Mucosa of gallbladder (tissue), 1 donor: ENCODE results near the gene DLEC1. TPM values are rescaled to one million over a fixed set of nuclear protein-coding genes. Genes with fewer than 3 reads are reported as not detected.
A peak's percentile ranks its signal among the peaks of the same experiment; 100 is the strongest.

ENCODE experiments used
- DNase-seq: peaks from one replicate; pipeline ENCODE4 v3.0.0-alpha.2; 2020; ENCODE audit warnings: low spot score
- total RNA-seq: library from RNA; stranded (reverse); gene quantifications from one replicate; pipeline ENCODE4 v1.2.1, GENCODE V29; 2021
- donor health status: DM: no; HTN: no; CAD: no.

The DLEC1 gene
- 4.7 TPM for total RNA-seq

- peak; percentile 79 for DNase-seq
These were observed at the start of gene DLEC1 for GRCh38 chr3:38039101-38039898. Gene DLEC1, plus strand, starts transcription at chr3:38039208. Its CDS starts 18 bp downstream, at chr3:38039226.

GRCh38 chr3:37989821-37990480 lies 49.1 kb upstream of the DLEC1 start:
- DNase-seq: no peak

GRCh38 chr3:37990527-37990926 lies 48.5 kb upstream of the DLEC1 start, which contains the start of gene VILL:
Gene VILL, plus strand, starts transcription at chr3:37990786. Its CDS starts 2,887 bp downstream, at chr3:37993673.
- DNase-seq: peak; percentile 85

- DNase-seq: no peak
These were observed 47.9 kb upstream of the DLEC1 start for GRCh38 chr3:37991109-37991508.

GRCh38 chr3:37991823-37992222 lies 47.2 kb upstream of the DLEC1 start:
- no peak for DNase-seq

- DNase-seq: peak; percentile 90
These were observed 46.5 kb upstream of the DLEC1 start for GRCh38 chr3:37992271-37993066.

GRCh38 chr3:37993067-37993455 lies 45.9 kb upstream of the DLEC1 start:
- no peak for DNase-seq

GRCh38 chr3:37993460-37993819 lies 45.6 kb upstream of the DLEC1 start:
- DNase-seq: no peak

- peak; percentile 78 for DNase-seq
These were observed 45.0 kb upstream of the DLEC1 start for GRCh38 chr3:37993820-37994638.

GRCh38 chr3:37994639-37994972 lies 44.4 kb upstream of the DLEC1 start:
- no peak for DNase-seq

- DNase-seq: no peak
These were observed 43.1 kb upstream of the DLEC1 start for GRCh38 chr3:37995652-37996641.

- peak; percentile 80 for DNase-seq
These were observed 42.2 kb upstream of the DLEC1 start for GRCh38 chr3:37996785-37997301.

GRCh38 chr3:37997342-37997741 lies 41.7 kb upstream of the DLEC1 start:
- DNase-seq: no peak

- no peak for DNase-seq
These were observed 41.1 kb upstream of the DLEC1 start for GRCh38 chr3:37997791-37998370.

- DNase-seq: no peak
These were observed 39.2 kb upstream of the DLEC1 start for GRCh38 chr3:37999836-38000235.

- DNase-seq: no peak
These were observed 38.6 kb upstream of the DLEC1 start for GRCh38 chr3:38000242-38000916.

GRCh38 chr3:38000965-38001455 lies 38.0 kb upstream of the DLEC1 start:
- DNase-seq: no peak

GRCh38 chr3:38001456-38002081 lies 37.4 kb upstream of the DLEC1 start:
- no peak for DNase-seq
